Measurements from ENCODE around the gene MEI1.

The MEI1 gene

DNA sequence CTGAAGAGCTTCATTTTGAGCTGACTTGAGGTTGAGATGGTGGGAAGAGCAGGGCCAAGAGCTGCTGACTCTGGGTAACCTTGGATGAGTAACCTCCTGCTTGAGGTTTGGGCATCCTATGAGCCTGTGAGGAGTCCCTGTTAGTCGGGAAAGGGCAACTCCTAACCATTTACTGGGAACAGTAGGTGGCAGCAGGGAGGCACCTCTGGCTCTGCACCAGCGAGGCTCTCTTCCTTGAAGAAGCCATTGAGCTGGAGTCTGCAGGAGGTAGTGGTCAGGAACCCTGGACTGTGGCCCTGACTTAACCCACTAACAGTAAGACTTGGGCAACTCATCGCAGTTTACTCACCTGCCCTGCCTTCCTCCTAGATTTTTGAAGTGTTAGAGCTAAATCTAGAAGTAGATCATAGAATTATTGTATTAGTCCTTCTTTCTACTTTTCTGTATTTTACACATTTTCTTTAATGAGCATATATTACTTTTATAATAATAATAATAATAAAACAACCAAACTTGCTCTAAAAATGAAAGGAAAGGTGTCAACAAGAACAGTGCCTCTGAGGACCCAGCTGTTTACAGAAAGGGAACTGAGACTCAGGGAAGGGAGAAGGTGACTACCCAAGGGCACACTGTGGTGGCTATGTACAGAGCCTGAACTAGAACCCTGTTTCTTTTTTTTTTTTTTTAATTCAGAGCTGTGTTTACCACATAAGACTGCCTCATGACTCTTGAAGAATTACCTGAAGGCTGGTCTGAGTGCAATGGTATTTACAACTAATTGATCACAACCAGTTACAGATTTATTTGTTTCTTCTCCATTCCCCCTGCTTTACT, 47.5 kb downstream of the MEI1 start:
- DNase-seq (ENCODE audit: low spot score), result no peak

DNA sequence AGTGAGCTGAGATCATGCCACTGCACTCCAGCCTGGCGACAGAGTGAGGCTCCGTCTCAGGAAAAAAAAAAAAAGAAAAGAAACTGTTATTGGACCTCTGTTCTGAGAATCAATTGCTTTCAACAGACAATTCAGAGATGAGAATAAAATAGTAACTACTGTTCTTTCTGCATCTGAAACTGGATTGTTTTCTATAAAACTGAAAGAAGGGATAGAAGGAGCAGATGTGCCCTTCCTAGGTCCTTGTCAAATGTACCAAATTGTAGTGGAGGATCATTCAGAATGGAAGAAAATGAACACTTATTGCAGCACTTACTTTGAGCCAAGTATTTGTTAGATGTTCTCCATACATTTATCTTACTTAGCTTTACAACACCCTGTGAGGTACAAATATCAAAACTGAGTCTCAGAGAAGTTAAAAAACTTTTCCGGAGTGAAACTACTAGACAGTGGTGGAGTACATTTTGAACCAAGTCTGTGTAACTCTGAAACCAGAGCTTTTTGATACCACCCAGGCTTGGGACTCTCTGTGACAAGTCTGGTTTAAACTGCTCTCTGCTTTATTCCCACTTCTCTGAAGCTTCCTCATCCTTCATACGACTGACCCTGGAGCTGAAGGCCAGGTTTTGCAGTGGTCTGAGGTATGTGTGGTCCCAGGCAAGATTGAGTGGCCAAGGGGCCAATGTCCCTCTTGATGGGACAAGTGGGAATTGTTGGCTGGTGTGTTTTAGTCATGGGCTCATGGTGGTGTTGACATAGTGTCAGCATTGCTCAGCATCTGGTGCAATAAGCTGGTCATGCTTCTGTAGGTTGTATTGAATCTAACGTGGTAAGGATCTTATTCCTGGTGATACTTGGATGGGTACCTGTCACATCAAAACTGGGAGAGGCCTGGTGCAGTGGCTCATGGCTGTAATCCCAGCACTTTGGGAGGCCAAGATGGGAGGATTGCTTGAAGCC, 53.0 kb downstream of the MEI1 start:
- no peak for DNase-seq (ENCODE audit: low spot score)

DNA sequence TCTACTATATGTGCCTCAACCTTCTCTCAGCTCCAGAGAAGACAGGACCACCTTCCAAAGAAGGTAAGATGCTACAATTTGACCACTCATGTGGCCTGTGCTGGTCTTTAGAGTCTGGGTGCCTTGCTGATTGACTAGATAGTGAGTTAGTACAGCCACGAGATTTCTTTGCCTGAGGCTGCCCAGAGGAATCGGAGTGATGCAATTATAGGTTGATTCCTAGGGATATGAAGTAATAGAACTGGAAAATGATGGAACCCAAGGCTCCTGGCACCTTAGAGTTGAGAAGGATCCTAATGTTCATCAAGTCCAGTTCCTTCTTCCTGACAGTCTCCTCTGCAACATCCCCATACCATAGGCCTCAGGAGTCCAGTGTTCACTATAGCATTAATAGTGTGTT, 54.7 kb downstream of the MEI1 start:
- no peak for DNase-seq (ENCODE audit: low spot score)

DNA sequence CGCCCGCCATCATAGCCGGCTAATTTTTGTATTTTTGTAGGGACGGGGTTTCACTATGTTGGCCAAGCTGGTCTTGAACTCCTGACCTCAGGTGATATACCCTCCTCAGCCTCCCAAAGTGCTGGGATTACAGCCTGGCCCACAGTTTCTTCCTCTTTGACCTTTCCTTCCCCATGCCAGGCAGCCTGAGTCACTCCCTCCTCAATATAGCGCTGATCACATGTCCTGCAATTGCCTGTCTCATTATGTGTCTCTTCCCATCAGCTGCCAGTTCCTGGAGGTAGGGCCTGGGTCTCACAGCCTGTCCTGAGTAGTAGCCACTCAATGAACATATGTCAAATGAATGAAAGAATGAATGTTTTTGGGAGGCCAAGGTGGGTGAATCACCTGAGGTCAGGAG, 58.2 kb downstream of the MEI1 start:
- DNase-seq (ENCODE audit: low spot score), result no peak

DNA sequence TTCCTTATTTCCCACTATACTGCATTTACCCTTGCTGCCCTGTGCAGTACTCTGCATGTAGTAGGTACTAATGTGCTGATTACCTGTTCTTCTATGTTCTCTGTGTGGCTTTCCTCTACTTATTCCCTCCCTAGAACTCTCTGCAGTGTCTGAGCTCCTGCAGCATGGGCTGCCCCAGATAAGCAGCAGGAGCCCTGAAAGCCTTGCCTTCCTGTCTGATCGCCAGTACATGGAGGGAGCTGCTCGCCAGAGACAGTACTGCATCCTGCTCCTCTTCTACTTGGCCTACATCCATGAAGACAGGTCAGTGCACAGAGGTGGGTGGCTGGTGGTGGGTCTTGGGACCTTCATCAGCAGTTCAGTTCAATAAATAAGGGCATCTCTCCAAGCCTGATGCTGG, 58.9 kb downstream of the MEI1 start:
- DNase-seq (ENCODE audit: low spot score), result no peak

DNA sequence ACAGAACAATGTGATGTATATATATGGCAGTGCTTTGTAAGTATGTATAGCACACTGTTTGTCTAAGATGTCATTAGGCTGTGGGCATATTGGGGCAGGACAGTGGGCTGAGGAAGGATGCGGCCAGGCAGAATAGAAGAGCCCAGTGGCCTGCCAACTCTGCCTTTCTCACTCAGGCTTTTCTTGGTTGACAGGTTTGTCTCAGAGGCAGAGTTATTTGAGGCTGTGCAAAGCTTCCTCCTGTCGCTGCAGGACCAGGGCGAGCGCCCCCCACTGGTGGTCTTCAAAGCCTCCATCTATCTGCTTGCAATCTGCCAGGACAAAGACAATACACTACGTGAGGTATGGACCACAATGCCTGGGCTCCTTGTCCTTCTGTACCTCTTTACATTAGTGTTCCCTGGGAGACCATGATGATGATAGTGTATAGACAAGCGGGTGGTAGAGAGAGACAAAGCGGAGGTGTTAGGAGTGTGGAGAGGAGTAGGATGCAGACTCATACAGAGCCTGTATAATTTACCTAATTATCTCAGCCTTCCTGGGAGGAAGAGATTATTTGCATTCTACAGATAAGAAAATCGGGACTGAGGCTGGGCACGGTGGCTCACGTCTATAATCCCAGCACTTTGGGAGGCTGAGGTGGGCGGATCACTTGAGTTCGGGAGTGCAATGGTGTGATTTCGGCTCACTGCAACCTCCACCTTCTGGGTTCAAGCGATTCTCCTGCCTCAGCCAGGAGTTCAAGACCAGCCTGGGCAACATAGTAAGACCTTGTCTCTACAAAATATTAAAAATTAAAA, 63.9 kb downstream of the MEI1 start:
- DNase-seq (ENCODE audit: low spot score), result no peak

DNA sequence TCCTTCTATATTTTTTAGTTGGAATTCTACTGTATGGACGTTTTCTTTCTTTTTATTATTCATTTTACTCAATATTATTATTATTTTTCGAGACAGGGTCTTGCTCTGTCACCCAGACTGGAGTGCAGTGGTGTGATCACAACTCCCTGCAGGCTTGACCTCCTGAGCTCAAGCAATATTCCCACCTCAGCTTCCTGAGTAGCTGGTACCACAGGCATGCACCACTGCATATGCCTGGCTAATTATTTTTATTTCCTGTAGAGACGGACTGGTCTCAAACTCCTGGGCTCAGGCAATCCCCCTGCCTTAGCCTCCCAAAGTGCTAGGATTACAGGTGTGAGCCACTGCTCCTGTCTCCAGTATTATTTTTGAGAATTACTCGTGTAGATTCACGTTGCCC, 67.2 kb downstream of the MEI1 start:
- DNase-seq (ENCODE audit: low spot score), result no peak

DNA sequence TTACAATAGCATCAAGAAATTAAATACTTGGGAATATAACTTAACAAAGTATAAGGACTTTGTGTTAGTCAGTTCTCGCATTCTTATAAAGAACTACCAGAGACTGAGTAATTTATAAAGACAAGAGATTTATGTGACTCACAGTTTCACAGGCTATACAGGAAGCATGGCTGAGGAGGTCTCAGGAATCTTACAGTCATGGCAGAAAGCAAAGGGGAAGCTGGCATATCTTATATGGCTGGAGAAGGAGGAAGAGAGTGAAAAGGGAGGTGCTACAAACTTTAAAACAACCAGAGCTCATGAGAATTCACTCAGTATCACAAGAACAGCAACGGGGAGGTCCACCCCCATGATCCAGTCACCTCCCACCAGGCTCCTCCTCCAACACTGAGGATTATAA, 69.1 kb downstream of the MEI1 start:
- no peak for DNase-seq (ENCODE audit: low spot score)

DNA sequence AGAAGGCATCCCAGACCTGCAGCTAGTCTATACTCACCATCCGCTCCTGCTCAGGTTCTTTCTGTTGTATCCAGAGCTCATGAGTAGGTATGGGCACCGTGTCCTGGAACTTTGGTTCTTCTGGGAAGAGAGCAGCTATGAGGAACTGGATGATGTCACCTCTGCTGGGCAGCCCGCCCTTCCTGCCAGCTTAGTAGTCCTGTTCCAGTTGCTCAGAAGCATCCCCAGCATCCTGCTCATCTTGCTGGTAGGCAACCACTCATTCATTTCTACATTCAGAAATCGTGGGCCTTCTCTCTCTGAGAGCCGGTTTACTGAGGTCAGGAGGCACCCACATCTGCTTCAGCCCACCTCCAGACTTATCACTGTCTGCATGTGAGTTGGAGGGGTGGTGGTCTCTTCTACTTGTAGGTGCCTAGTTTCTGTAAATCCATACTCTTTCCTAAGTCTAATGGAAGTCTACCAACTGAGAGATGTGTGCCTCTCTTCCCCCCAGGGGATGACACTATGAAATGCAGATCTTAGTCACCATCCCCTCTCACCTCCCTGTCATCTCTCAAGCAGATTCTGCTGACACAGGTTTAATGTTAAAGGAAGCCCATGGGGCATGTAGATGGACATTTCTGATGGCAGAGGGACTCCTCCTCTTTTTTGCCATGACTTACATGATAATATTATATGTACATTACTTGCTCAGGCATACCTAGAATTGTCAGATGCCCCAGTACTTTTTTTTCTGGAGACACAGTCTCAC, 71.6 kb downstream of the MEI1 start:
- DNase-seq (ENCODE audit: low spot score), result no peak

DNA sequence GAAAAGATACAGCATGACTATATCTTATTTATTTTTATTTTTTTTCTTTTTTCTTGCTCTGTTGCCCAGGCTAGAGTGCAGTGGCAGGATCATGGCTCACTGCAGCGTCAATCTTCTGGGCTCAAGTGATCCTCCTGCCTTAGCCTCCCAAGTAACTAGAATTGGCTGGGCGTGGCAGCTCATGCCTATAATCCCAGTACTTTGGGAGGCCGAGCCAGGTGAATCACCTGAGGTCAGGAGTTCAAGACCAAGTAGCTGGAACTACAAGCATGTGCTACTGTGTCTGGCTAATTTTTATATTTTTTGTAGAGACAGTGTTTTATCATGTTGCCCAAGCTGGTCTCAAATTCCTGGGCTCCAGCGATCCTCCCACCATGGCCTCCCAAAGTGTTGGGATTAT, 72.9 kb downstream of the MEI1 start:
- DNase-seq (ENCODE audit: low spot score), result no peak

DNA sequence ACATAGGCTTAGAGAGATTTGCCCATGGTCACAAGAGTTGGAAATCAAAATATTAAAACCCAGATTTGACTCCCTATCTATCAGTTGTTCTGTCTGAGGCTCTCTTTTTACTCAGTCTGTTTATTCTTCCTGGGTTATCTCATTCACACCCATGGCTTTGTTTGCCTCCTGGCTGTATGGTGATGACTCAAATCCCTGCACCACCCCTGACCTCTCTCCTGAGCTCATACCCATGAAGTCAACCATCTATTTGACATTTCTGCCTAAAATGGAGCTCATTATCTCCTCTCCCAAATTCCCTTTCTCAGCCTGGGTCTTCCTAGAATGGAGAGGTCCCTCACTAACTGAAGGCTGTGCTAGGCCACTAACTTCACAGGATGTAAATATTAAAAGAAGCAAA, 73.3 kb downstream of the MEI1 start:
- no peak for DNase-seq (ENCODE audit: low spot score)

DNA sequence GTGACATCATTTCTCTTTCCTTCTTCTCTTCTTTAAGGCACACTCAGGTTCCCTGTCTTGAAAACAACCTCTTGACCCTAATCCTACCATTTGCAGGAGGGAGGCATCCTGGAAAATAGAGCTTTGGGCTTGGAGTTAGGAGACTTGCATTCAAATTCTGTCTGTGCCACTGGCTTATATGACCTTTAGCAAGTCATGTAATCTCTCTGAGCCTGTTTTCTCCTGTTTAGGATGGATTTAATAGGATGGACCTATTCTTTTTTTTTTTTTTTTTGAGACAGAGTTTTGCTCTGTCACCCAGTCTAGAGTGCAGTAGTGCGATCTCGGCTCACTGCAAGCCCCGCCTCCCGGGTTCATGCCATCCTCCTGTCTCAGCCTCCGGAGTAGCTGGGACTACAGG, 76.0 kb downstream of the MEI1 start:
- DNase-seq (ENCODE audit: low spot score), result no peak

DNA sequence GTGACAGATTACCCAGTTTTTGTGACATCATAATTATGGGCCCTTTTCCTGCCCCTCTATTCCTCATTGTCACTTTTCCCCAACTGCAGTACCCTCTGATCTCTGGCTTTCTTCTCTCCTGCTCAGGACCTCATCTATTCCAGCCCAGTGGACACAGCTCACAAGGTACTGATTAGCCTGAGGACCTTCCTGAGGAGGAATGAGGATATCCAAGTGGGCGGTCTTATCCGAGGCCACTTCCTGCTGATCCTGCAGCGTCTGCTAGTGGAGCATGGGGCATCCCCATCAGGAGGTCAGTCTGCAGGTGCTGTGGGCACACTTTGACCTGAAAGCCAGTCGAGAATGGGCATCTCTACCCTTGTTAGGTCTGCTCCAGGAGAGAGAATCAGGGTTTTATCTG, 76.7 kb downstream of the MEI1 start:
- DNase-seq (ENCODE audit: low spot score), result no peak

DNA sequence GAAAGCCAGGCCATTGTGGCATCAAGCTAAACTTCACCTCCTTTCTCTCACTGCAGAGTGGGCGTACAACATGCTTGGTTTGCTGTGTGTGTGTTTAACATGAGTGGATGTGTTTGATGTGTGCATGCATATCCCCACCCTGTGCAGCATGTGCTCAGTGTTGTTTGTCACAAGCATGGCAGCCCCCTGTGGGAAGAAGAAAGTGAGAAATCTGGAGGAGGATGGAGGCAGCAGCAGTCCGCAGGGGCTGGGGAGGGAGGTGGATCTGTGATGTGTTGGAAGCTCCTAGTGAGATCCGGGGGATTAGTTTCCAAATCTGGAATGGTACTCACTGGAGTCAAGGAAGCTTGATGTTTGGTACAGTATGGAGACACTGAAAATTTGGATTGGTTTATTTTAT, 77.1 kb downstream of the MEI1 start:
- DNase-seq (ENCODE audit: low spot score), result no peak

DNA sequence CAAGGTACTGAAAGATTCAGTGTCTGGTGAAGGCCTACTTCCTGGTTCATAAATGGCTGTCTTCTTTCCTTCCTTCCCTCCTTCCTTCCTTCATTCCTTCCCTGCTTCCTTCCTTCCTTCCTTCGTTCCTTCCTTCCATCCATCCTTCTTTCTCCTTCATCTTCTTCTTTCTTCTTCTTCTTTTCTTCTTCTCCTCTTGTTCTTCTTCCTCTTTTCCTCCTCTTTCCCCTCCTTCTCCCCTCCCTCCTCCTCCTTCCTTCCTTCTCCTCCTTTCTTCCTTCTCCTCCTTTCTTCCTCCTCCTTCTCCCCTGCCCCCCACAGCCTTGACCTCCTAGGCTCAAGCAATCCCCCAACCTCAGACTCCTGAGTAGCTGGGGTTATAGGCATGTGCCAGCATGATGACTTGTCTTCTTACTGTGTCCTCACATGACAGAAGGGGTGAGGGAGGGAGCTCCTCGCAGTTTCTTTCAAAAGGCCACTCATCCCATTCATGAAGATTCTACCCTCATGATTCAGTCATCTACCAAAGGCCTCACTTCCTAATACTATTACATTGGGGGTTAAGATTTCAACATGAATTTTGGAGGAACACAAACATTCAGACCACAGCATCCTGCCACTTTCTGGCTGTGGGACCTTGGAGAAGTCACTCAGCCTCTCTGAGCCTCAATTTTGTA, 78.6 kb downstream of the MEI1 start:
- DNase-seq (ENCODE audit: low spot score), result no peak

DNA sequence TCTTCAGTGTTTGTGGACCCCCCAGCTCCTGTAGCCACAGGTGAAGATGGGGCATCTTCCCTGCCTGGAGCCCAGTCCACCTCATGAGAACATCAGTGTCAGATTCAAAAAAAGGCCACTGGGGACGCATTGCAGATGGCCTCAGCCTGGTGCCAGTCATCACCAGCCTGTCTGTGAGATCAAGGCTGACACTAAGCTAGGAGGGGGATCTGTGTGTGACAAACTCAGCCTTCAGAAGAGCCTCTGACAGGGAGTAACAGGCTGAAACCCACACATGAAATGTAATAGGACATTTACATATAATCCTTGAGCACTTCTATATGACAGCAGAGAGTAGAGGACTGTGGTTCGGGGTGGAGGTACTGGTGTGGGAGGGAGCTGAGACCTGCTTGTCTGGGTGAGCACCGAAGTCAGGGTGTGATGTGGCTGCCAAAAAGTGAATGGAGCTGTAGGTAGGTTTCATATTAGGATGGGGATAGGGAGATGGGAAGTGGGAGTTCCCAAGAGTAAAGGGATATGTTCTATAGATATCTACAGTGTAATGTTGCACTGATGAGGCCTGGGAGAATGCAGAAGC, 80.7 kb downstream of the MEI1 start:
- DNase-seq (ENCODE audit: low spot score), result no peak

DNA sequence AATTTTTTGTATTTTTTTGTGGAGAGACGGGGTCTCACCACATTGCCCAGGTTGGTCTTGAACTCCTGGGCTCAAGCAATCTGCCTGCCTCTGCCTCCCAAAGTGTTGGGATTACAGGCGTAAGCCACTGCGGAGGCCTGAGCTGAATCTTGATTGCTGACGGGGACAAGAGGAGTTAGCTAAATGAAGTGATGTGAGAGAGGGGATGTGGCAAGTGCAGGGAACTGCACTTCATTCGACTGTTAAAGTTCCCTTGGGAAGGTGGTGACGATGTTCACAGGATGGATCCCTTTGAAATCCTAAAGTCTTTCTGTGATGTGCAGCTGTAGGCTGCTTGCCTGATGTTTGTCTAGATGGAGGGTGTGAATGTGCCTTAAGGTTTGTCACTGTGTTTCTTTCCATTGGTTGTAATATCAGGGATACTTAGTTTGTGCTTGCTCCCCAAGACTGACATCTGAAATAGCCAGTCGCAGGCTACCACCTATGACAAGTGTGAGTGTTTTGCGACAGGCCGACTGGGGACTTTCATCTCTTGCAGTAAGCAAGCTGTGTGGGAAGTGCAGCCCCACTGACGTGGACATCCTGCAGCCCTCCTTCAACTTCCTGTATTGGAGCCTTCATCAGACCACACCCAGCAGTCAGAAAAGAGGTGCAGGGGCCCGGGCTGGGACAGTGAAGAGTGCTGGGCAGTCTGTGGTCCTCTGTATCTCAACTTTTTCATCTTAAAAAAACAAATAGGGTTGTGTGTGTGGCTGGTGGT, 81.6 kb downstream of the MEI1 start:
- no peak for DNase-seq (ENCODE audit: low spot score)

DNA sequence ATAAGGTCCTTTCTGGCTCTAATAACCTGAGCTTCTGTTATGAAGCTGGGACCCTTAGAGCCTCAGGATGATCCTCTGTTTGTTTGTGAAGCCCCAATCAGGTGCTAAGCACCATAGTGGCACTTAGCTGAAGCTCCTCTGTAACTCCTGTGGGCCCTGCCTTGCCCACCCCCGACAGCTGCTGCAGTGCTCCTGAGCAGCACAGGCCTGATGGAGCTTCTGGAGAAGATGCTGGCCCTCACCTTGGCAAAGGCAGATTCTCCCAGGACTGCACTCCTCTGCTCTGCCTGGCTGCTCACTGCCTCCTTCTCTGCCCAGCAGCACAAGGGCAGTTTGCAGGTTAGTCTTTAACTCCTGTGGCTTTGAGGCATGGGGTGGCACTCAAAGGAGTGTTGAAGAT, 82.2 kb downstream of the MEI1 start:
- DNase-seq (ENCODE audit: low spot score), result no peak

DNA sequence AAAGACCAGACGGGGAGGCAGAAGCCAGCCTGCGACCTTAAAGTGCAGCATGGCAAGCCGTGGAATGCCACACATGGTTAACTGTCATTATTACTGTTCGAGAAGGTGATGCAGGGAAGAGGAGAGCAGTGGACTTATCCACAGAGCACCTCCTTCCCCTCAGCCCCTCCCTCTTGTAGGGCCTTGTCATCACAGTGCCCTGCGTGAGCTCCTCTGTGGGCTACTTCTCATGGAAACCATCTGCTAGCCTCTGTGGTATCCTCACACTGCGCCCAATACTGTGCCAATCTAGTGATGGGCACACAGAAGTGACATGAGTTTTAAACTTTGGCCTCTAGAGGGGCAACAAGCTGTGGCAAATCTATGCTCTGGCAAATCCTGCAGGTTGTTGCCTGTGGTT, 83.0 kb downstream of the MEI1 start:
- no peak for DNase-seq (ENCODE audit: low spot score)

DNA sequence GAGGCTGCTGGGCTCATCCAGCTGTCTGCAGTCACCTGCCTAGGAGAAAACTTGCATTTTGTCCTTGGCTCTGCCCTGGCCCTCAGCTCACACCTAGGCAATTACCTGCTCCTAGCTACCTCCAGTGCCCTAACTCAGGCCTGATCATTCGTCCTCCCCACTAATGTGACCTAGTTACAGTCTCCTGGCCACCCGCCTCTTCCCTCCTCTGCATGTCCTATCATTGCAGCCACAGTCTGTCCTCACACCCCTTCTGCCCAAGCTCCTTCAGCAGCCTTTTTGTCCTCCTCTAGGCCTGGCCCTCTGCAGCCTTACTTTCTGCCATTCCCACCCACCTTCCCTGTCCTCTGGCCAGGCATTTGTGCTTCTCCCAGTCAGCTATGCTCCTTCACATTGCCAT, 83.4 kb downstream of the MEI1 start:
- no peak for DNase-seq (ENCODE audit: low spot score)

Measured in left forelimb (tissue), 1 donor.